Activated T-helper 1 cell treated with anti-CD3 and anti-CD28 coated beads, Interleukin-12 subunit alpha, Interleukin-12 subunit beta, Interleukin-2, Interleukin-4 antibody, amounts not matched to agents 30 ng/mL and 10 ng/mL and 1 ng/mL, durations not matched to agents 14 hours and 24 hours and 36 hours (primary cell): ENCODE results near the gene TCF4. TPM values are rescaled to one million over a fixed set of nuclear protein-coding genes. Genes with fewer than 3 reads are reported as not detected.
A peak's percentile ranks its signal among the peaks of the same experiment; 100 is the strongest.

Source experiments
- DNase-seq: peaks from one replicate; pipeline ENCODE4 v3.0.0; 2021; ENCODE audit warnings: low spot score
- H3K27ac Mint-ChIP-seq: one replicate; pipeline ENCODE4 v1.8.0; 2021; ENCODE audit warnings: mild to moderate bottlenecking, mixed read lengths
- H3K27me3 Mint-ChIP-seq: one replicate; pipeline ENCODE4 v1.8.0; 2022; ENCODE audit warnings: mild to moderate bottlenecking, moderate library complexity, mixed read lengths; ENCODE audit not compliant: insufficient read depth
- H3K36me3 Mint-ChIP-seq: one replicate; pipeline ENCODE4 v1.8.0; 2021; ENCODE audit warnings: low read depth, mixed read lengths
- H3K4me1 Mint-ChIP-seq: one replicate; pipeline ENCODE4 v1.8.0; 2021; ENCODE audit warnings: low read depth, mixed read lengths
- H3K4me3 Mint-ChIP-seq: one replicate; pipeline ENCODE4 v1.8.0; 2021; ENCODE audit warnings: mild to moderate bottlenecking, moderate library complexity, mixed read lengths
- H3K9me3 Mint-ChIP-seq: one replicate; pipeline ENCODE4 v1.8.0; 2021; ENCODE audit warnings: mixed read lengths
- intact Hi-C: fragments of 100-400 bp; cut with micrococcal nuclease; formaldehyde crosslinking; loops from one replicate; pipeline ENCODE4 v1.15.1; 2024
- total RNA-seq: library from RNA; stranded (reverse); gene quantifications from 2 replicates; pipeline ENCODE4 v1.2.3, GENCODE V29; 2022

Gene TCF4
- total RNA-seq, 1 donor from 2014 or later = 1.8 TPM

DNA sequence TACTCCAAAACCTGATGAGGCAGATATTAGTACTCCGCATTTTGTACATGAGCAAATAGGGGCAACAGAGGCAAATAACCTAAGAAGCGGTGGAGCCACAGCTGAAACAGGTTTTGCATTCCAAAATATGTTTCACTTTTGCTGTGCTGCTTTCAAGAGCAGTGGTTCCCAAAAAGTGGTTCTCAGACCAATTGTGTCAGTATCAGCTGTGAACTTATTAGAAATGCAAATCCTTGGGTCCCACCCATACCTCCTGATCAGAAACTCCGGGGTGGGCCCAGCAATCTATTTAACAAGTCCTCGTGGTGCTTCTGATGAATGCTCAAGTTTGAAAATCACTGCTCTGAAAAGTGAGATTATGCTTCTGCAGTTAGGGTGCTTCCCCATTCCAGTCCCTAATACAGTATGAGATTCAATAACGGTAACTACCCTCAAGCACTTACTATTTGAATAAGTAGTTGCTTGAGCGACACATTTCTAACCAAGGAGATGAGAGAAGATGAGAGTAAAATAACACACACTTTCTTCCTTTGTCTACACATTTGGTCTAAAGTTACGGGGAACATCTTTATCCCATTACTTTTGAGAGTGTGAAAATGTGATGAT lies 17.8 kb upstream of the TCF4 start:
- no peaks in the 10 kb centered on the region for H3K4me1 Mint-ChIP-seq
- no peak for DNase-seq
- H3K27me3 Mint-ChIP-seq = peaks cover 2% of the 10 kb centered on the region
- no peaks in the 10 kb centered on the region for H3K9me3 Mint-ChIP-seq
- H3K27ac Mint-ChIP-seq = no peak overlapping the region
- intact Hi-C loops = no loop called here
- no peaks in the 10 kb centered on the region for H3K36me3 Mint-ChIP-seq
- no peak overlapping the region for H3K4me3 Mint-ChIP-seq

DNA sequence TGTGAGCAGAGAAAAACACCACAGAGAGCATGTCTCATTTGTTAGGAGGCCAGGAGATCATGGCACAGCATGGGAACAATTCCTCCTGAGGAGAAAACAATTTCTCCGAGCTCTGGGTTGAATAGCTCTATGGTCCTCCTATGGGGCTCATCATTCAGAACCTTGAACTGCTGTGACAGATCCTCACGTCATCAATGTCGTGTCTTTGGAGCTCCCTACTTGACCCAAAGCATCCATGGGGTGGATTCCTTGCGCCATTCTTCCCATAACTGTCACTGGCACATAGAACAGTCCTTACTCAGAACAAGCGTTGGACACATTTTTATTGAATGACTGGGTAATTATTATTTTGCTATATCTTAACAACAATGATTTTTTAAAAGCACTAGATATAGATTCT lies 15.8 kb upstream of the TCF4 start:
- no peaks in the 10 kb centered on the region for H3K9me3 Mint-ChIP-seq

DNA sequence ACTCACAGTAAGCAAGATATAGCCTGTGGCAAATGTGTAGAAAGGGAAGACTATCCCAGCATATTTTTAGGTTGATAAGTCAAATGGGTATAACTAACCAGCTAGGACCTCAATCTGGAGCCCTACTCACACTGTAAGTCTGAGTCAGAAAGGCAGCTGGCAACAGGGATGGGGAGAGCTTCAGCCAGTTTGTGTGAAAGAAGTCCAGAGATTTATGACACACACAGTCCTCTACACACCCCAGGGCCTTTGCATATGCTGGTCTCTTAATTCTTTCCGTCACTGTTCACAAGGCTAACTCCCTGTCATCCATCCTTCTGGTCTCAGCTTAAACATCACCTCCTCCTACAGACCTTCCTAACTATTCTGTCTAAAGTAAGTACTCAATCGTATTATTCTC lies 5.9 kb upstream of the TCF4 start:
- no peaks in the 10 kb centered on the region for H3K36me3 Mint-ChIP-seq
- no peak overlapping the region for H3K4me3 Mint-ChIP-seq
- intact Hi-C loops = no loop called here
- H3K9me3 Mint-ChIP-seq = no peaks in the 10 kb centered on the region
- H3K4me1 Mint-ChIP-seq = peaks cover 9% of the 10 kb centered on the region
- H3K27ac Mint-ChIP-seq = no peak overlapping the region
- no peak for DNase-seq
- peaks cover 2% of the 10 kb centered on the region for H3K27me3 Mint-ChIP-seq

More for the DNA sequence above, 15.8 kb upstream of the TCF4 start:
- Mint-ChIP-seq H3K4me1 (no peaks in the 10 kb centered on the region), H3K4me3 (no peak overlapping the region), H3K36me3 (no peaks in the 10 kb centered on the region), H3K27ac (no peak overlapping the region), H3K27me3 (peaks cover 2% of the 10 kb centered on the region)
- no peak for DNase-seq
- intact Hi-C loops = no loop called here

DNA sequence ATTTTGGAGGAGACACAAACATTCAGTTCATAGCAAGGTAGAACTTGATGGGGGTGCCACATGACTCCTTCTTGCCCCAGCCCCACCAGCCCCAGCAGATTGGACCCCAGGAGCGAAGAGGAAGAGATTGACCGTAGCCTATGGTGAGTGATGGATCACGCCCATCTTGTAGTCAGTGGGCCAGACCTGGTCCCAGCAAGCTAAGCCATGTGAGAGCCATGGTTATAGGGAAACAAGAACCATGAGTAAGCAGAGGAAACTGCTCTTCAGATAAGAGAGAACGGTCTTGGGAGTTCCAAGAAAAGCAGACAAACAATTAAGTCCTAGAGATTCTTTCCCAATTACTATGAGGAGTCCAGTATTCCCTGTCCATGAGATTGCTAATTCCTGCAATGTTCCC lies 4.6 kb upstream of the TCF4 start:
- no peaks in the 10 kb centered on the region for H3K9me3 Mint-ChIP-seq
- intact Hi-C loops = no loop called here

DNA sequence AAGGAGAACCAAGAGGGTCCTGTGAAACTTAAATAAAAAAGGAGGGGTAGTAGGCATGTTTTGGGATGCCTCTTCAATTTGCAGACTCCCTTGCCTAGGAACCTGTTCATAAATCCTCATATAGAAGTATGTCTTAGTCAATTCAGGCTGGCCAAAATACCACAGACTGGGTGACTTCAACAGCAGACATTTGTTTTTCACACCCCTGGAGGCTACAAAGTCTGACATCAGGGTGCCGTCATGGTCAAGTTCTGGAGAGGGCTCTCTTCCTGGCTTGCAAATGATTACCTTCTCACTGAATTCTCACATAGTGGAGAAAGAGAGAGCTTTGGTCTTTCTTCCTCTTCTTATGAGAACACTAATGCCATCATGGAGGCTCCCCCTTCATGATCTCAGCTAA lies 4.1 kb upstream of the TCF4 start:
- Mint-ChIP-seq H3K4me3 (no peak overlapping the region), H3K4me1 (peaks cover 16% of the 10 kb centered on the region), H3K36me3 (no peaks in the 10 kb centered on the region), H3K27me3 (peaks cover 8% of the 10 kb centered on the region), H3K27ac (no peak overlapping the region), H3K9me3 (no peaks in the 10 kb centered on the region)
- DNase-seq = no peak
- intact Hi-C loops = no loop called here

More for the DNA sequence above, 4.6 kb upstream of the TCF4 start:
- Mint-ChIP-seq H3K4me3 (no peak overlapping the region), H3K4me1 (peaks cover 16% of the 10 kb centered on the region), H3K27me3 (peaks cover 4% of the 10 kb centered on the region), H3K27ac (no peak overlapping the region), H3K36me3 (no peaks in the 10 kb centered on the region)
- DNase-seq = no peak

DNA sequence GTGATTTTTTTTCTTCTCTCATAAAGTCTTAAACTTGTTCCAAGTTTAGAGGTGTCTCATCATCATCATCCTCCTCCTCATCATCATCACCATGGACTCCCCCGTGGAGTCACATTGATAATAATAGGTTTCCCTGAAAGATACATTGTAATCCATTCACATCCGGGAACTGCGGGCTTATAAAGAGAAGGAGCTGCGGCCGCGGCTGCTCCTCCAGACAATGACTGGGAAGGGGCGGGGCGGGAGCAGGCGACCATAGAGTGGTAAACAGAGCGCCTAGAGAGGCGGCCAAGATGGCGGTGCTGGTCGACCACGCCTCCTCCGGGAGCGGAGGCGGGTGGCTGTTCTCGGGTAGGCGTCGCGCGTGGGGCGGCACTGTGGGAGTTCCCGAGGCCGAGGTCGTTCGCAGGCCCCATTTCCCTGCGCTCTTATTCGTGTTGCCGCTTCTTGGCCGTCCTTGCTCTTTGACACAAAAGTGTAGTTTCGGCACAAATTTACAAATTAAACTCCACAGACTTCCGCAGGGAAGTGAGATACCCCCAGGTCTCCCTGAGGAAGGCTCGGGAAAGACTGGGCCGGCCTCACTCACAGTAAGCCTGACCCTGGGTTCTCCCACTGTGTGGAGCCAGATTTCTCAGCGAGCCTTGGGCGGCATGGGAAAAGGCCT lies 1.8 kb upstream of the TCF4 start:
- H3K27me3 Mint-ChIP-seq = peaks cover 31% of the 10 kb centered on the region
- H3K9me3 Mint-ChIP-seq = no peaks in the 10 kb centered on the region
- intact Hi-C loops = loop anchor here (5.0 to 10.0 kb wide), 7 partner anchors 175 to 1995 kb away; partner anchors contain the start of genes FECH, ONECUT2 and TXNL1
- H3K4me1 Mint-ChIP-seq = peaks cover 35% of the 10 kb centered on the region
- H3K36me3 Mint-ChIP-seq = no peaks in the 10 kb centered on the region
- DNase-seq = peak; percentile 81
- H3K27ac Mint-ChIP-seq = peak overlapping the region; percentile 76
- H3K4me3 Mint-ChIP-seq = peak overlapping the region; percentile 83

DNA sequence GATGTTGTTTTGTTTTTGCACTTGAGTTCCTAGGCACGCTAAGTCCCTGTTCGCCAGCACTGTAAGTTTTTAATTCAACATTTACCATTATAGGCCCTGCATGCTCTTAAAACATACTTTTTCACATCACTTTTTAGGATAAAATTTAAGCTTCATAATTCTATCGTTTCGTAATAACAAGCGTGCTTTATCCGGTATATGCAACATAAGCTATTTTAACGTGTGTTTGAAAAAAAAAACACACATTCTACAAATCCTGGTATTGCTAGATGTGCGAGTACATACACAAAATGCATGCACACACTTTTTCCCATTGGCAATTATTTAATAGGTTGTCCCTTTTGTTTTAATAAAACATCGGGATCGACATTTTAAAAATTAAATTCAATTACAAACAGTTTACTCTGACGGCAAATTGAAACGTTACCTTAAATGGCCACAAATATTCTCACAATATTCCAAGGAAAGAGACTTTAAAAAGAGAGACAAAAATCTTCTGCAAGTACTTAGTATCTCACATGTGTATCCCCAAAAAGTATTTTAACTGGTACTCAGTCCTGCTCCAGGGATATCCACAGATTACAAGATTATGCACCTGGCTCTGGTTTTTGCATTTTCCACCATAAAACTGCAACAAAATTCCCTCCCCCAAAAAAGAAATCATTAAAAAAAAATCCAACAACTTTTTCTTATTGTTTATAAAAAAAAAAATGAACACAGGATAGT lies 1.0 kb upstream of the TCF4 start:
- no peaks in the 10 kb centered on the region for H3K36me3 Mint-ChIP-seq
- no peaks in the 10 kb centered on the region for H3K9me3 Mint-ChIP-seq
- peaks cover 35% of the 10 kb centered on the region for H3K4me1 Mint-ChIP-seq
- peak overlapping the region; percentile 76 for H3K27ac Mint-ChIP-seq
- peak overlapping the region; percentile 83 for H3K4me3 Mint-ChIP-seq
- intact Hi-C loops = loop anchor here (1.0 to 10.0 kb wide), 8 partner anchors 100 to 1996 kb away; partner anchors contain the start of genes FECH, ONECUT2 and TXNL1
- peaks cover 34% of the 10 kb centered on the region for H3K27me3 Mint-ChIP-seq
- no peak for DNase-seq

DNA sequence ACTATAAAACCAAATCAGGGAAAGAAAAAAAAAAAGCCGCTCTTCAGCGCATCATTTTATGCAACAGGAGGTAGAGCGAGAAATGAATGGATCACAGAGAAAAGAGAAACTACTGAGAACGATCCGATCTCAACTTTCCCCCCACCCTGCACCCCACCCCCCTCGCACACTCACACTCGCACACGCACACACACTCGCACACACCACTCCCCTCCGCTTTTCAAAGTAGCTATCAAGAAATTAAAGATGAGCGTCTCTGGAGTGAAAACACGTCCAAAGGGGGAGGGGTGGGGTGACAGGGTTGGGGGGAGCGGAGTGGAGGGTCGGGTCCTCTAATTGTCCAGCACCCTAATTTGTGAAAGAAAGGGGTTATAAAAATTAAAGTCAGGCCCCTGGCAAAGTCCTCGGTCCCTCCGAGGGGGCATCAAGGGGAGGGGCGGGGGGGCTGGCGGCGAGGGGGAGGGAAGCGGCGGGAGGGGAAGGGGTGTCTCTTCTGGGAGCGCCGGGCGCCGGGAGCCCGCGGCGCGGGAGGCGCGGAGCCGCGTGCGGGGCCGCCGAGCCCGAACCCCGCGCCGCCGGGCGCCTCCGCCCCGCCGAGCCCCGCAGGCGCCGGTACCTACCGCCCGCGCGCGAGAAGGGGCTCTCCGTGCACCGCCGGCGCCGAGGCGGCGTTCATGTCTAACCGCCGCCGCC lies 428 bp downstream of the TCF4 start:
- H3K4me3 Mint-ChIP-seq = peak overlapping the region; percentile 85
- no peaks in the 10 kb centered on the region for H3K9me3 Mint-ChIP-seq
- H3K36me3 Mint-ChIP-seq = no peaks in the 10 kb centered on the region
- peaks cover 34% of the 10 kb centered on the region for H3K27me3 Mint-ChIP-seq
- intact Hi-C loops = loop anchor here (1.0 to 10.0 kb wide), 8 partner anchors 98 to 1997 kb away; partner anchors contain the start of genes FECH, ONECUT2 and TXNL1
- DNase-seq = no peak
- H3K27ac Mint-ChIP-seq = peak overlapping the region; percentile 74
- peaks cover 35% of the 10 kb centered on the region for H3K4me1 Mint-ChIP-seq

DNA sequence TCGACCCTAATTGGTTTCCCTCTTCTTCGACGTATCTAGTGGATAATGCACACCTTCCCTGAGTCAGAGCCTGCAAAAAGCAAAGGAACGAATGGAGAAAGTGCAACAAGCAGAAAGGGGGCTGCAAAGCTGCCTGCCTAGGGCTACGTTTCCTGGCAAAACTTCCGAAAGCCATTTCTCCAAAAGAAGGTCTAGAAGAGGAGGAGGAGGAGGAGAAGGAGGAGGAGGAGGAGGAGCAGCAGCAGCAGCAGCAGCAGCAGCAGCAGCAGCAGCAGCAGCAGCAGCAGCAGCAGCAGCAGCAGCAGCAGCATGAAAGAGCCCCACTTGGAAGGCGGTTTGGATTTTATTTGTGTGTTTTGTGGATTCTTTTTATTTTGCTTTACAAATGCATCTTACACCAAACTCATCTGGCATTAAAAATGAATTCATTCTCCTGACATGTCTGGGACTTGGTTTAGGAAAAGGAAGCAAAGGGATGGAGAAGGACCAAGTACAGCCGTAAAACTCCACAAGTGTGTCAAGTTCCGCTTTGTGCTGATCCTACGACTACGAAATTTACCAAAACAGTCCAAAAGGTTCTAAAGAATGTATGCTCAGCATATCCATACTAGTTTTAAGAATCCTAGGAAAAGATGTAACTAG lies 2.0 kb downstream of the TCF4 start:
- no peak for DNase-seq
- no peaks in the 10 kb centered on the region for H3K9me3 Mint-ChIP-seq
- peaks cover 35% of the 10 kb centered on the region for H3K4me1 Mint-ChIP-seq
- H3K36me3 Mint-ChIP-seq = no peaks in the 10 kb centered on the region
- H3K27me3 Mint-ChIP-seq = peaks cover 37% of the 10 kb centered on the region
- intact Hi-C loops = loop anchor here (5.0 to 10.0 kb wide), 7 partner anchors 171 to 1999 kb away; partner anchors contain the start of genes FECH, ONECUT2 and TXNL1
- no peak overlapping the region for H3K27ac Mint-ChIP-seq
- H3K4me3 Mint-ChIP-seq = peak overlapping the region; percentile 70

DNA sequence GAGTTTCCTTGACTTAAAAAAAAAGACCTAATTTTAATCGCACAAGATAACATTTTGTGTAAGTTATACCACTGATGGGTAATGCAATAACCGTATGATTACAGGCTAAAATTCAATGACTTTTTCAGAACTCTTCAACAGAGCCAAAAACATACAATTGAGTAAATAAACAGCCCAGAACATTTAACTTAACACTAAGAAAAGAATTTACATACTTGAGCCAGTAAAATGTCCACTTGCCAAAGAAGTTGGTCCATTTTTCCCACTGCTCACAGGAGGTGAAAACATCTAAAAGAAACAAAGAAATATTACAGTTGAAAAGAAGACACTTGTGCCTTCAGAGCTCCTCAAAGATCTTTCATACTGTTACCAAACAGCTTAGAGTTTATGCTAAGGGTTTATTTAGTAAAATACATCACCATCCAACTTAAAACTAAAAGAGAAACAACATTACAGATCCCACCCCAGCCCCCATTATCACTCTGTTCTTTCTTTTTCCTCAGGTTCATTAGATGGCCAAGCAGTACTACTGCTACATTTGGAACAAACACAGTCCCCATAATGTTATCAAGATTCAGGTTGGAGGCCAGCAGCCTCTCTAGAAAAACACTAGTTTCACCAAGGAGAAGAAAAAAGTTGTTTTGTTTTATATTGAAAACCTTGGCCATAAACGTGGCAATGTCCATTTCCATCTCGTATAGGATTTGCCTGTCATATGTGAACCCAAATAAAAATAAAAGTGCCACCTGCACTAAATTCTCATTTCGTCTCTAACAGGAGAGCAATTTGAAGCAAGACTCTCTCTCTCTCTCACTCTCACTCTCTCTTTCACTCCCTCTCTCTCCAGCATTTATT lies 2.7 kb downstream of the TCF4 start:
- intact Hi-C loops = loop anchor here (5.0 to 10.0 kb wide), 7 partner anchors 170 to 2000 kb away; partner anchors contain the start of genes FECH, ONECUT2 and TXNL1
- Mint-ChIP-seq H3K27me3 (peaks cover 39% of the 10 kb centered on the region), H3K4me1 (peaks cover 35% of the 10 kb centered on the region), H3K27ac (no peak overlapping the region), H3K4me3 (peak overlapping the region; percentile 70), H3K36me3 (no peaks in the 10 kb centered on the region), H3K9me3 (no peaks in the 10 kb centered on the region)
- no peak for DNase-seq

DNA sequence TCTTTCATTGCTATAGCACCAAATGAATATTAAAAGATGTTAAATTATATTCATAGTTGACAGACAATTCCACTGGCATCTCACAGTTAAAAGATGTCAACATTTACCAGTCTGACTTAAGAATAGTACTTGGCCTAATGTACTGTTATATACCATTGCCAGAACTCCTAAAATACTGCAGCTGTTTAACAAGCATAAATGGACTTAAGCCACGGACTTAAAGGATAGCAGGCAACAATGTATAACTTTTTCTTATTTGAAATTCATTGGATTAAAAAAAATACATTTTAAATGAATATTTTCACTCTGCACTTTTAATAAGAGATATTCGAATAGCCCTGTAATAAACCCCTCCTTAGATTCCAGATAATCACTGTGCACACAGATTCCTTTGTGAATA lies 3.8 kb downstream of the TCF4 start:
- H3K27ac Mint-ChIP-seq = no peak overlapping the region
- H3K9me3 Mint-ChIP-seq = no peaks in the 10 kb centered on the region
- intact Hi-C loops = loop anchor here (10.0 kb wide), 6 partner anchors 169 to 2001 kb away; partner anchors contain the start of genes FECH and ONECUT2
- no peaks in the 10 kb centered on the region for H3K36me3 Mint-ChIP-seq
- peaks cover 37% of the 10 kb centered on the region for H3K27me3 Mint-ChIP-seq
- no peak for DNase-seq
- H3K4me3 Mint-ChIP-seq = no peak overlapping the region
- peaks cover 28% of the 10 kb centered on the region for H3K4me1 Mint-ChIP-seq
